ENCODE measurements around the gene ABHD4.
"Not testable (repeated sequence)": the region's sequence is repeated elsewhere in the genome, so short reads cannot be mapped to it uniquely, and the experiment has no call there.

ABHD4 gene

DNA sequence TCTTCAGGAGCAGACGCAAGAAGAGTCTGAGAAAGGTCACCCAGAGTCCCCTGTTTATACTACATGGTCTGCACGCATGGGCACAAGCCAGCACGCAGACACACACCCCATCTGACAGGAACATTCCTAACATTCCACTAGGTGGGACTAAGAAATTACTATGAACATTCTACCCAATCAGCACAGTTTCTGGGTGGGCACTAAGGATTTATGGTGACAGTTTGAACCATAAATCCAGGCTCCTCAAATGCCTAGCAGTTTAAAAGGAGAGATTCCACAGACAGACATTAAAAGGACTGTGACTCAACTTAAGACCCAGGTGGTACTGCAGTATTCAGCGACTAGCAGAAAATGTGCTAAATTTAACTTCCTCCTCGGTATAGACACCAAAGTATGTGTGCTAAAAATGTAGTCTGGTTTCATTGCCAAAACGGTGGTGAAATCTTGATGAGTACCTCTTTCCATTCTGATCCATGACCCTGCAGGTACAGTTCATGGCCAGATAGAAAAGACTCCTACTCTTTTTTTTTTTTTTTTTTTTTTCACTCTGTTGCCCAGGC is 16.2 kb downstream of the ABHD4 start:
- Histone ChIP-seq H3K36me3 (replicated peaks; ENCODE audit: insufficient read depth, low read length) (no peaks in the 10 kb centered on the region), H3K79me2 (ENCODE audit: low read length) (no peaks in the 10 kb centered on the region), H3K27ac (ENCODE audit: low read length) (peak overlapping the region; percentile 89), H3K4me3 (ENCODE audit: low read length) (no peak overlapping the region), H3K4me2 (ENCODE audit: low read depth, low read length) (peak overlapping the region; percentile 49; the same call in 1 of the 2 replicates), H3K9me3 (replicated peaks; ENCODE audit: insufficient read depth, low read length) (no peaks in the 10 kb centered on the region), H3K4me1 (ENCODE audit: low read length) (peaks cover 37% of the 10 kb centered on the region), H3K9me2 (replicated peaks; ENCODE audit: insufficient read depth, low read length) (no peaks in the 10 kb centered on the region), H3F3A (ENCODE audit: insufficient read depth, low read length) (peaks cover 21% of the 10 kb centered on the region), H3K27me3 (replicated peaks; ENCODE audit: insufficient read depth, low read length) (no peaks in the 10 kb centered on the region), H2AFZ (ENCODE audit: low read length) (no peak overlapping the region), H4K20me1 (ENCODE audit: insufficient read depth, low read length) (no peaks in the 10 kb centered on the region), H3K9ac (ENCODE audit: low read length) (peak overlapping the region; percentile 35; the same call in 1 of the 2 replicates)
- DNase-seq: peak; percentile 74
- no peak for TF ChIP-seq CTCF (IDR thresholded peaks at IDR 0.05; ENCODE audit: low read length)
- no peak for TF ChIP-seq EZH2phosphoT487 (IDR thresholded peaks at IDR 0.05; ENCODE audit: low read length)
- no peak for TF ChIP-seq EZH2 (optimal IDR thresholded peaks at IDR 0.05; ENCODE audit: low read depth, low read length)

DNA sequence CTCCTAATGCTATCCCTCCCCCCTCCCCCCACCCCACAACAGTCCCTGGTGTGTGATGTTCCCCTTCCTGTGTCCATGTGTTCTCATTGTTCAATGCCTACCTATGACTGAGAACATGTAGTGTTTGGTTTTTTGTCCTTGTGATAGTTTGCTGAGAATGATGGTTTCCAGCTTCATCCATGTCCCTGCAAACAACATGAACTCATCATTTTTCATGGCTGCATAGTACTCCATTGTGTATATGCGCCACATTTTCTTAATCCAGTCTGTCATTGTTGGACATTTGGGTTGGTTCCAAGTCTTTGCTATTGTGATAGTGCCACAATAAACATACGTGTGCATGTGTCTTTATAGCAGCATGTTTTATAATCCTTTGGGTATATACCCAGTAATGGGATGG is 17.7 kb downstream of the ABHD4 start:
- peaks cover 37% of the 10 kb centered on the region for H3K4me1 ChIP-seq (ENCODE audit: low read length)

DNA sequence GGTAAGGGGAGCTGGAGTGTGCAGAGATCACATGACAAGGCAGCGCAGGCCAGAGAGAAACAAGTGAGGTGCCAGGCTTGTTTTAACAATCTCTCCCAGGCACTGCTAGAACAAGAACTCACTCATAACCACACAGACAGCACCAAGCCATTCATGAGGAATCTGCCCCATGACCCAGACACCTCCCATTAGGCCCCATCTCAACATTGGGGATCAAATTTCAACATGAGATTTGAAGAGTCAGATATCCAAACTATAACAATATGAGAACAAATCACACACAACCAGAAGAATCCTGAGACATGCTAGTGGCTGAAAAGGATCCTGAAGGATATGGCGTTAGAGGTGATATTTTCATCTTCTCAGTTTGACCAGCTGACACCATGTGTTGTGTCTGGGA is 24.2 kb downstream of the ABHD4 start:
- no peak overlapping the region for H2AFZ ChIP-seq (ENCODE audit: low read length)
- no peaks in the 10 kb centered on the region for H3K79me2 ChIP-seq (ENCODE audit: low read length)
- no peaks in the 10 kb centered on the region for H3K27me3 ChIP-seq (replicated peaks; ENCODE audit: insufficient read depth, low read length)
- H4K20me1 ChIP-seq (ENCODE audit: insufficient read depth, low read length): no peaks in the 10 kb centered on the region
- no peaks in the 10 kb centered on the region for H3K36me3 ChIP-seq (replicated peaks; ENCODE audit: insufficient read depth, low read length)
- TF ChIP-seq CTCF (IDR thresholded peaks at IDR 0.05; ENCODE audit: low read length): no peak
- TF ChIP-seq EZH2 (optimal IDR thresholded peaks at IDR 0.05; ENCODE audit: low read depth, low read length): no peak
- no peak for TF ChIP-seq EZH2phosphoT487 (IDR thresholded peaks at IDR 0.05; ENCODE audit: low read length)
- no peaks in the 10 kb centered on the region for H3K9me2 ChIP-seq (replicated peaks; ENCODE audit: insufficient read depth, low read length)
- H3K9ac ChIP-seq (ENCODE audit: low read length): no peak overlapping the region
- no peaks in the 10 kb centered on the region for H3K4me1 ChIP-seq (ENCODE audit: low read length)
- no peak for DNase-seq
- H3K4me2 ChIP-seq (ENCODE audit: low read depth, low read length): no peak overlapping the region
- no peak overlapping the region for H3K4me3 ChIP-seq (ENCODE audit: low read length)
- H3F3A ChIP-seq (ENCODE audit: insufficient read depth, low read length): no peaks in the 10 kb centered on the region
- H3K9me3 ChIP-seq (replicated peaks; ENCODE audit: insufficient read depth, low read length): no peaks in the 10 kb centered on the region
- no peak overlapping the region for H3K27ac ChIP-seq (ENCODE audit: low read length)

More for the DNA sequence above, 17.7 kb downstream of the ABHD4 start:
- H3K27me3 ChIP-seq (replicated peaks; ENCODE audit: insufficient read depth, low read length); H4K20me1 ChIP-seq (ENCODE audit: insufficient read depth, low read length); H3K4me2 ChIP-seq (ENCODE audit: low read depth, low read length); H3K36me3 ChIP-seq (replicated peaks; ENCODE audit: insufficient read depth, low read length); H3K79me2 ChIP-seq (ENCODE audit: low read length); H3K27ac ChIP-seq (ENCODE audit: low read length); DNase-seq; H2AFZ ChIP-seq (ENCODE audit: low read length); H3K9me2 ChIP-seq (replicated peaks; ENCODE audit: insufficient read depth, low read length); H3K4me3 ChIP-seq (ENCODE audit: low read length); H3K9ac ChIP-seq (ENCODE audit: low read length); H3K9me3 ChIP-seq (replicated peaks; ENCODE audit: insufficient read depth, low read length): not testable (repeated sequence)
- H3F3A ChIP-seq (ENCODE audit: insufficient read depth, low read length): peaks cover 21% of the 10 kb centered on the region

GRCh38 chr14:22623047-22623446 is 24.9 kb downstream of the ABHD4 start:
- H3K9me2 ChIP-seq (replicated peaks; ENCODE audit: insufficient read depth, low read length): no peaks in the 10 kb centered on the region
- no peaks in the 10 kb centered on the region for H3K79me2 ChIP-seq (ENCODE audit: low read length)
- H3K9me3 ChIP-seq (replicated peaks; ENCODE audit: insufficient read depth, low read length): no peaks in the 10 kb centered on the region
- no peaks in the 10 kb centered on the region for H4K20me1 ChIP-seq (ENCODE audit: insufficient read depth, low read length)
- no peak overlapping the region for H2AFZ ChIP-seq (ENCODE audit: low read length)
- H3K27me3 ChIP-seq (replicated peaks; ENCODE audit: insufficient read depth, low read length): no peaks in the 10 kb centered on the region
- no peaks in the 10 kb centered on the region for H3K4me1 ChIP-seq (ENCODE audit: low read length)
- no peak for DNase-seq
- no peaks in the 10 kb centered on the region for H3K36me3 ChIP-seq (replicated peaks; ENCODE audit: insufficient read depth, low read length)
- TF ChIP-seq CTCF (IDR thresholded peaks at IDR 0.05; ENCODE audit: low read length) (no peak), EZH2 (optimal IDR thresholded peaks at IDR 0.05; ENCODE audit: low read depth, low read length) (no peak), EZH2phosphoT487 (IDR thresholded peaks at IDR 0.05; ENCODE audit: low read length) (no peak)
- no peak overlapping the region for H3K4me3 ChIP-seq (ENCODE audit: low read length)
- H3K4me2 ChIP-seq (ENCODE audit: low read depth, low read length): no peak overlapping the region
- H3K27ac ChIP-seq (ENCODE audit: low read length): no peak overlapping the region
- H3F3A ChIP-seq (ENCODE audit: insufficient read depth, low read length): no peaks in the 10 kb centered on the region
- no peak overlapping the region for H3K9ac ChIP-seq (ENCODE audit: low read length)

Measured in MM.1S (cell line).